WTC11 (cell line): Measurements from ENCODE around the gene JAKMIP3.

Experiments used
- AFF4 ChIP-seq: sonication (generic); formaldehyde crosslinking; IDR thresholded peaks from 2 replicates; pipeline ENCODE4 v1.8.1; 2023; ENCODE audit warnings: mild to moderate bottlenecking, missing genetic modification reagents, borderline replicate concordance
- ESRRA ChIP-seq: sonication (generic); formaldehyde crosslinking; IDR thresholded peaks from 2 replicates; pipeline ENCODE4 v1.8.1; 2022; ENCODE audit warnings: mild to moderate bottlenecking, missing genetic modification reagents, borderline replicate concordance
- FOXP1 ChIP-seq: sonication (generic); formaldehyde crosslinking; IDR thresholded peaks from 2 replicates; pipeline ENCODE4 v1.8.0; 2022; ENCODE audit warnings: missing genetic modification reagents, mild to moderate bottlenecking, moderate library complexity, borderline replicate concordance
- IRF1 ChIP-seq: sonication (generic); formaldehyde crosslinking; IDR thresholded peaks from 2 replicates; pipeline ENCODE4 v1.8.0; 2023; ENCODE audit warnings: missing genetic modification reagents

DNA sequence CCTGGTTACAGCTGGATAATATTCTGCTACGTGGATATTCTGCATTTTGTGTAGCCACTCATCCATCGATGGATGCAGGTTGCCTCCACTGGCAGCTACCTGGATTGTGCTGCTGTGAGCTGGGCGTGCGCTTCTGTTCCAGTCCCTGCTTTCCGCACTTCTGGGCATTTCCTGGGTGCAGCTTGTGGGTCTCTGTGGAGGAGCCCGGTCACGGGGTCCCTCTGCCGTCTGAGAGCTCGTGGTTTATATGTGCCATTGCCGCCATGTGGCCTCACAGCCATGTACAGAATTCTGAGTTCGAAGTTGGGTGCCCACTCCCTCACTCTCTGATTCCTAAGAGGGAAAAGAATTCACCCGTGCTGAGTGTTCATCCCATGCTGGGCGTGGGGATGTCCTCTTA is 38.3 kb downstream of the JAKMIP3 start:
- TF ChIP-seq IRF1 (CRISPR knock-in tag) (no peak), ESRRA (CRISPR knock-in tag) (no peak), AFF4 (CRISPR knock-in tag) (no peak), FOXP1 (CRISPR knock-in tag) (no peak)
